HG03135 (cell line): ENCODE data around the gene SERPINA1.

Experiments
- ATAC-seq: cut with Tn5 transposase; IDR thresholded peaks from one replicate; pipeline ENCODE4 v1.9.1; 2021; ENCODE audit warnings: mild to moderate bottlenecking, moderate library complexity; ENCODE audit not compliant: unreplicated experiment

The SERPINA1 gene

DNA sequence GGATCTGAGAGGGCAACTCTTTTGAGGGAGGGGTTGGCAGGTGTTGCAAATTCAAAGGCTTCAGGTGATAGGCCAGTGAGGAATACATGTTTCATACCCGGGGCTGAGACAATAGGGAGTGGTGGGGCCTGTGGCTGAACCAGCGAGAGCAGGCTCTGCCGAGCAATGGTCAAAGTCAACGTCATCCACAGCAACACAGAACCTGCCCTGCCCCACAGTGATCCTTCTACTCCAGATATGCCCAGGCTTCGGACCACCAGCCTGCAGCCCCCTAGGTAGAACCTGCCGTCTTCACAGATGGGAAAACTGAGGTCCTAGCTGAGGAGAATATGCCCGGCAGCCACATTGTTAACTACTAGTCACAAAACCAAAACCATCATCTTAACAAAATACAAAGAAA is 4.1 kb downstream of the SERPINA1 start:
- no peak for ATAC-seq

DNA sequence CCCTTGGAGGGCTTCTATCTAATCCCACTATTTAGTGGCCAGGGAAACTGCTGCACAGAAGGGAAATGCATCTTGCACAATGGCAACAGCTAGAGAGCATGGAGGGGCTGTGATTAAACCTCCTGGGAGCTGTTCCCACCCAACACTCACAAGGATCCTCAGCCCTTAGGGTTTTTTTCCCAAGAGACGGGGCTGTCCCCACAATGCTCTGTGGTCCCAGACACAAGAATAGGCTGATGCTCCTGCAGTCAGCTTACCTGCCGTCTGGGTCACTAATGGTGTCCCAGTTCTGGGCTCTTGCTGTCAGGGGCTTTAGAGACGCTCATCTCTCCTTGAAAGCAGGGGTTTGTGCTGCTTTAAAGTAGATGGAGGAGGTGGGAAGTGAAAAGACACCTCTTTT is 4.6 kb downstream of the SERPINA1 start:
- ATAC-seq = no peak

DNA sequence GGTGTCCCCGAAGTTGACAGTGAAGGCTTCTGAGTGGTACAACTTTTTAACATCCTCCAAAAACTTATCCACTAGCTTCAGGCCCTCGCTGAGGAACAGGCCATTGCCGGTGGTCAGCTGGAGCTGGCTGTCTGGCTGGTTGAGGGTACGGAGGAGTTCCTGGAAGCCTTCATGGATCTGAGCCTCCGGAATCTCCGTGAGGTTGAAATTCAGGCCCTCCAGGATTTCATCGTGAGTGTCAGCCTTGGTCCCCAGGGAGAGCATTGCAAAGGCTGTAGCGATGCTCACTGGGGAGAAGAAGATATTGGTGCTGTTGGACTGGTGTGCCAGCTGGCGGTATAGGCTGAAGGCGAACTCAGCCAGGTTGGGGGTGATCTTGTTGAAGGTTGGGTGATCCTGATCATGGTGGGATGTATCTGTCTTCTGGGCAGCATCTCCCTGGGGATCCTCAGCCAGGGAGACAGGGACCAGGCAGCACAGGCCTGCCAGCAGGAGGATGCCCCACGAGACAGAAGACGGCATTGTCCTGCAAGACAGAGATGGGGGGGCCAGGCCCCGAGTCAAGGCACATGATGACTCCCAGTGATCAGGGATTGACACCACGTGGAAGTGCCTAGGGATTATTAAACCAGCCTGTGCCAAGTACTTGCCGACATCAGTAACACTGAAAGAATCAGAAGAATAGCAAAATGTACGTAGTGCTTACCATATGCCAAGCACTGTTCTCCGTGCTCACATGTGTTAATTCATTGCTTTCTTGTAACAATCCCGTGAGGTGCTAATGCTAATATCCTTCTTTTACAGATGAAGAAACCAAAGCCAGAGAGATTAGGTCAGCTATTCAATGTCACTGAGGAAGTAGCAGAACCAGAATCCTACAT is 5.4 kb downstream of the SERPINA1 start:
- ATAC-seq = no peak

DNA sequence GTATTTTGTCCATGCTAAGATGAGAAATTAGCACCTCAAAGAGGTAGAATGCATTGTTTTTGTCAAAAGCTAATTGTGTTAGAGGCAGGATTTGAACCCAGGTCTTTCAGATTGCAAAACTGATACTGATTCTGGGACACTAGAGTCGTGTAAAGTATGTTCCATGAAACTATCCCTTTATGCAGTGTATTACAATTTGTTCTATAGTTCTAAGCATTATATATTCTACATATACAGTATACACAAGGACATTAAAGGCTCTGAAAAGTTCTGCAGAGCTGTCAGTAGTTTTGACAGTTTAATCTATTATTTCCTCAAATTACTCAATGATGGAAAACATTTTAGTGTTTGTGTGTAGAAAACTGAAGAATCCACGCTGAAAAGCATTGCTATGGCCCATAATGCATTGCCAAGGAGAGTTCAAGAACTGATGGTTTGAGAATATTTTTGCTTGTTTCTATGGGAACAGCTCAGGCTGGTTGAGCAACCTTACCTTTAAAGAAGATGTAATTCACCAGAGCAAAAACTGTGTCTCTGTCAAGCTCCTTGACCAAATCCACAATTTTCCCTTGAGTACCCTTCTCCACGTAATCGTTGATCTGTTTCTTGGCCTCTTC is 6.2 kb downstream of the SERPINA1 start:
- ATAC-seq = no peak

DNA sequence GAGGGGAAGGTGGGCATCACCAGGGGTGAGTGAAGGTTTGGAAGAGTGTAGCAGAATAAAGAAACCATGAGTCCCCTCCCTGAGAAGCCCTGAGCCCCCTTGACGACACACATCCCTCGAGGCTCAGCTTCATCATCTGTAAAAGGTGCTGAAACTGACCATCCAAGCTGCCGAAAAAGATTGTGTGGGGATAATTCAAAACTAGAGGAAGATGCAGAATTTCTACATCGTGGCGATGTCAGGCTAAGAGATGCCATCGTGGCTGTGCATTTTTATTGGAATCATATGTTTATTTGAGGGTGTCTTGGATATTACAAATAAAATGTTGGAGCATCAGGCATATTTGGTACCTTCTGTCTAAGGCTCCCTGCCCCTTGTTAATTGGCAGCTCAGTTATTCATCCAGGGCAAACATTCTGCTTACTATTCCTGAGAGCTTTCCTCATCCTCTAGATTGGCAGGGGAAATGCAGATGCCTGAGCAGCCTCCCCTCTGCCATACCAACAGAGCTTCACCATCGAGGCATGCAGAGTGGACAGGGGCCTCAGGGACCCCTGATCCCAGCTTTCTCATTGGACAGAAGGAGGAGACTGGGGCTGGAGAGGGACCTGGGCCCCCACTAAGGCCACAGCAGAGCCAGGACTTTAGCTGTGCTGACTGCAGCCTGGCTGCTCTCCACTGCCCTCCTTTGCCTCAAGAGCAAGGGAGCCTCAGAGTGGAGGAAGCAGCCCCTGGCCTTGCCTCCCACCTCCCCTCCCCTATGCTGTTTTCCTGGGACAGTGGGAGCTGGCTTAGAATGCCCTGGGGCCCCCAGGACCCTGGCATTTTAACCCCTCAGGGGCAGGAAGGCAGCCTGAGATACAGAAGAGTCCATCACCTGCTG is 7.0 kb downstream of the SERPINA1 start:
- no peak for ATAC-seq

DNA sequence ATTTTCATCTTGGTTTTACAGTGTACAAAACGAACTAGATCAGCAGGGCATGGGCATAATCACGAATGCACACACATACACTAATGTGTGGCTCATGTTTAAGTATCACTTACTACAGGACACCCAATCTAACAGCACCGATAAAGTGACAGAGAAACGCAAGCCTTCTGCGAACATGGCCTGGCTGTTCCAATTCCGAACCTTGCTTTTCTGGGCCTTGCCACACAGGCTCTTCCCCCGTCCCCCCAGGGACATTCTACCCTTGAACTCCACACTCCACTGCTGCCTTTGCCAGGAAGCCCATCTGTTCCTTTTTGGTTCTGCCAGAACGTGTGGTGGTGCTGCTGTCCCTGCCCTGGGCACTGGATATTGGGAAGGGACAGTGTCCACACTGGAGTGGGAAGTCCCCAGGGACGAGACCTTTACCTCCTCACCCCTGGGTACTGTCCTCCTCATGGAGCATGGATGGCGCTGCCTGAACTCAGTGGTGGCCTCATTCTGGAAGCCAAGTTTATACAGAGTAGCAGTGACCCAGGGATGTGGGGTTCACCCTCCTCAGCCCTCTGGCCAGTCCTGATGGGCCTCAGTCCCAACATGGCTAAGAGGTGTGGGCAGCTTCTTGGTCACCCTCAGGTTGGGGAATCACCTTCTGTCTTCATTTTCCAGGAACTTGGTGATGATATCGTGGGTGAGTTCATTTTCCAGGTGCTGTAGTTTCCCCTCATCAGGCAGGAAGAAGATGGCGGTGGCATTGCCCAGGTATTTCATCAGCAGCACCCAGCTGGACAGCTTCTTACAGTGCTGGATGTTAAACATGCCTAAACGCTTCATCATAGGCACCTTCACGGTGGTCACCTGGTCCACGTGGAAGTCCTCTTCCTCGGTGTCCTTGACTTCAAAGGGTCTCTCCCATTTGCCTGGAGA is 7.9 kb downstream of the SERPINA1 start:
- ATAC-seq = no peak

DNA sequence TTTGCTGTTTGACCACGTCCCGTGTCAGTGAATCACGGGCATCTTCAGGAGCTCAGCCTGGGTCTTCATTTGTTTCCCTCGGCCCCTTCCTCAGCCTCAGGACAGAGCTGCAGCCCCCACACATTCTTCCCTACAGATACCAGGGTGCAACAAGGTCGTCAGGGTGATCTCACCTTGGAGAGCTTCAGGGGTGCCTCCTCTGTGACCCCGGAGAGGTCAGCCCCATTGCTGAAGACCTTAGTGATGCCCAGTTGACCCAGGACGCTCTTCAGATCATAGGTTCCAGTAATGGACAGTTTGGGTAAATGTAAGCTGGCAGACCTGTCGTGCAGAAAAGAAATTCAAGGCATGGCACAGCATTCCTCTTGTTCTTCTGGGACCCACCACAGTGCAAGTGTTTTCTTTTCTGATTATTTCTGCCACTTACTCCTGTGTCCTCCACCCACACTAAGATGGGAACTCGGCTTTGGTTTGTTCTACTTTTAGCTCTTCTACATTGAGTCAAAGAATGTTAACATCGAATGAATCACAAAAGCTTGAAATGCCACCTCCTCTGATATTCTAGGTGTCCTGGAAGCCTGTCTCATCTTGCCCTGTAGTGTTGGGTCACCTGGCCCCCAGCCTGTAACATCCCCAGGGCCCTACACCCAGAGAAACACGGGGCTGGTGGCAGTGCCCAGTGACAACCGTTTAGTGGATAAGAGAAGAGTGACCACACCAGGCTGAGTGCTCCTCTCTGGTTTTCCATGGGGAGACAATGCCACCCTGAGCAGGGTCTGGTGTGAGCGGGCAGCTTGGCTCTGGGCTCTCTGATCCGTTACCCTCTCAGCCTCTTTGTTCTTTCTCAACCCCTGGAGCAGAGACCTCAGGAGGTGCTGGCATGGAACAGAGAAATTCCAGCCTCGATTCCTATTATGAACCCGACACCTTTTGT is 8.8 kb downstream of the SERPINA1 start:
- no peak for ATAC-seq

DNA sequence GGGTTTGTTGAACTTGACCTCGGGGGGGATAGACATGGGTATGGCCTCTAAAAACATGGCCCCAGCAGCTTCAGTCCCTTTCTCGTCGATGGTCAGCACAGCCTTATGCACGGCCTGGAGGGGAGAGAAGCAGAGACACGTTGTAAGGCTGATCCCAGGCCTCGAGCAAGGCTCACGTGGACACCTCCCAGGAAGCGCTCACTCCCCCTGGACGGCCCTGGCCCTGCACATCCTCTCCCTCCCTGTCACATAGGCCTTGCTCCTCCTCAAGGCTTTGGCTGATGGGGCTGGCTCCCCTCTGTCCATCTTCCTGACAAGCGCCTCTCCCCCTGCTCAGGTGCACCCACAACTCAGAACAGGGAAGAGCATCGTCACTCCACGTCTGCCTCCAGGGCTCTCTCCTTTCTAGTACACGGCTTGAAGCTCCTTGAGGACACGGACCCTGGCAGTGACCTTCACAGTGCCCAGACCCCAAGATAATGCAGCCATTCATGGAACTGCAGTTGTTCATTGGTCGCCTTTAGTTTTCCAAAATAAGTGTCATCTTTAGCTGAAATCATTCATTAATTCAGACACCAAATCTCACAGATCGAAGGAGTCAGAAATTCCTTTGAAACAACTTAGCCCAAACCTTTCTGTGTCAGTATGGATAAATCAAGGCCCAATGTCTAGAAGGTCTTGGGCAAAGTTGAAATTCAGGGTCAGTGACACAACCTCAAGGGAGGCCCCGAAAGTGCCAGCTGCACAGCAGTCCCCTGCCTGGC is 9.7 kb downstream of the SERPINA1 start:
- no peak for ATAC-seq

DNA sequence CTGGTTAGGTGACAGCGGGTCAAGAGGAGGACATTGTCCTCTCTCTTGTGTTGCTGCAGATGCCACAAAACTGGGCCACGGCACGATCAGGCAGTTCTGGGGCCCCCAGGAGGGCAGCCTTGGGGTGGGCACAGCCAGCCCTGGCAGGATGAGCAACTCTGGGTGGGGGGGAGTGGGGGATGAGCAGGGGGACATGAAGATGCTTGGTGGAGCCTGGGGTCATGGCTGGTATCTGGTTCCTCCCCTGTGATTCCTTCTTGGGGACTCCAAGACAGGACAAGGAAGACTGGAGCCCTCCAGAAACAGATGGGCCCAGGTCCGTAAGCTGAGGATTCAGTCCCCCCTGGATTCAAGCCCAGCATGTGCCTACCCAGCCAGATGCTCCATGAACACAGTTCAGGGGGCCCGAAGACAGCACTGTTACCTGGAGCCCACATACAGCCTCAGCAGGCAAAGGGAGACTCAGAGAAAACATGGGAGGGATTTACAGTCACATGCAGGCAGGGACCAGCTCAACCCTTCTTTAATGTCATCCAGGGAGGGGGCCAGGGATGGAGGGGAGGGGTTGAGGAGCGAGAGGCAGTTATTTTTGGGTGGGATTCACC is 10.4 kb downstream of the SERPINA1 start:
- ATAC-seq = no peak

DNA sequence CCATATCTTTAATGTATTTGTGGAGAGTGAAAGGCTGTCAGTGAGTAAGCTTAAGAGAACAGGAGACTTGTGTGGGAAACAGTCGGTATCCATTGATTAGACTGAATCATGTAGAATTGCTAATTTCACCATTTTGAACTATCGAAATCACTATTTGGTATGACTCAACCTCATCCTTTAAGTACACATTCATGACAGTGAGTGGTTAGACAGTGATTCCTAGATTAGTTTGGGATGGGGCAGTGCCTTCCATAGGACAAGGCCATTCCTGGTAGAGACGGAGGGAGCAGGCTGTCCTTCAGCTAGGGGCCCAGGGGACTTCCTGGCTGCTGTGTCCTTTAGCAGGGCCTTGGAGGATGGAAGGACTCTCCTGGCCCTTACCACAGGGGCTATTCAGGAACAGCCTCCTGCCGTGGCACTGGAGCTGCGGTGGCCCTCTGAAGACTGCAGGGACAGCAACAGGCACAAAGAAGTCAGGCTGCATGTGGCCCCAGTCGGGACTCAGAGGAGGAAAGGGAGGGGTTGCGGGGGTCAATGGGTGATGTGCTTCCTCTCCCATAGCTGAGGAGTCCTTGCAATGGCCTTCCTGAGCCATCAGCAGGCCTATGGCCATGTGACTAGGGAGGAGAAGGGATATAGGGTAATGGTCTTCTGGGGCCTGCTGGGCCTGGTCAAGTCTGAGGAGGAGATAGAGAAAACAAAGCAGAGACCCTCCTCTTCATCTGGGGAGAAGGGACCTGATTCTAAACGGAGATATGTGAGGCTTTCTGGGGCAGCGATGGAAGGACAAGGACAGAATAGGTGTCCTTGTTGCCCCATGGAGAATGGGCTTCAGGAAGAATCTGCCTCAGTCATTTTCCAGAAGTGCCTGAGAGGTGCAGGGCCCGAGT is 11.2 kb downstream of the SERPINA1 start:
- no peak for ATAC-seq

DNA sequence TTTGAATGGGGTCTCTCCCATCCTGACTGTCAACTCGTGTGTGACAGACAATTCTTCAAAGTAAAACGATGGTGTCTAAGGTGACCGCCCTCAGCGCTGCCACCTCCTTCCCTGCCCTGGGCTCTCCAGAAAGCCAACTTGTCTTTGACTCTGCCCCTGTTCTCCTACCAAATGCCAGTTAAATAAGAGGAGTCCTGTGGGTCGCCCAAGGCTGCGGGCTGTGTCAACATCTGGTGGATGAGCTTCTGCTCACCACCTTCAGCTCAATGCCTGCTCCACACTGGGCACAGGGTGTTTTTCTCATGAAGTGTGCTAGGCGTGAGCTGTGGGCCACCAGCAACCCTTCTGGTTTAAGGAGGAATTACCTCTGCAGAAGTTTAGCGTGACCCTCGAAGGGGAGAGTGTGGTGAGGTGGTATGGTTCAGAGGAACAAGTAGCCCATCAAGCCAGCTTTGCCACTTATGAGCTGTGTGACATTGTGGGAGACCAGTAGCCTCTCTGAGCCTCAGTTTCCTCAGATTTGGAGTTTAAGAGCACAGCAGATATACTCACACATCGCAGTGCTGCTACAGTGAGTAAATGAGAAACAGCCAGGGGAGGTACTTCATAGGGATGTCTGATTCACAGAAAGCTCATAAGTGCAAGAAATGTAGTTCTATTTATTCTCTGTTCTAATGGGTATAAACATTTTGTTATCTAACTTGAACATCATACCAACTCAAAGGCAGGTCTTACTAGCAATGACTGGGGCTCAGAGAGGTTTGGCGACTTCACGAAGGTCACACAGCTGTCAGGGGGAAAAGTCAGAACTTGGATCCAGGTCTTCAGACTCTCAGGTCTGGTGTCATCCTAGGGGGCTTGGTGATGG is 12.1 kb downstream of the SERPINA1 start:
- ATAC-seq = no peak

DNA sequence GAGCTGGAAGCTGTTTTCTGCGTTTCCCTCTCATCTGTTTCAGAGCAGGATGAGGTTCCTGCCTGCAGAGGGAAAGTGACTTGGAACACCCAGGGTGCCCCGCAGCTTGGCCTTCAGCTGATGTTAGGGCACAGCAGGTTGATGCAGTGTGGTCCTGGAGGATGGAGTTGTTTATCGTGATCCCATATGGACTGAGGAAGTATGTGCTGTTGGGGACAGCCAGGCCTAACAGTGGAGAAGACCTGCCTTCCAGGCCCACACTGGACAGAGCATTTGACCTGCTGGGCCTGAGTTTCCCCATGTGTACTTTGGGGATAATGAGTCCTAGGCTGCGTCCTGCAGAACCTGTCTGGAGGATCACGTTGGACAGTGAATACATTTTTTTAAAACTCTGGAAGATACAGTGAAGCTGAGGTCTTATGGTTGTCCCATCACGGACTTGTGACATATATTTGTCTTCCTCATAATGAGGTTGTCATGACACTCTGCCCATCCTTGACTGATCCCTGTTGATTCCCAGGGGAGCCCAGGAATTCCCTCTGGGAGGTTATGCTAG is 12.8 kb downstream of the SERPINA1 start:
- ATAC-seq = no peak

DNA sequence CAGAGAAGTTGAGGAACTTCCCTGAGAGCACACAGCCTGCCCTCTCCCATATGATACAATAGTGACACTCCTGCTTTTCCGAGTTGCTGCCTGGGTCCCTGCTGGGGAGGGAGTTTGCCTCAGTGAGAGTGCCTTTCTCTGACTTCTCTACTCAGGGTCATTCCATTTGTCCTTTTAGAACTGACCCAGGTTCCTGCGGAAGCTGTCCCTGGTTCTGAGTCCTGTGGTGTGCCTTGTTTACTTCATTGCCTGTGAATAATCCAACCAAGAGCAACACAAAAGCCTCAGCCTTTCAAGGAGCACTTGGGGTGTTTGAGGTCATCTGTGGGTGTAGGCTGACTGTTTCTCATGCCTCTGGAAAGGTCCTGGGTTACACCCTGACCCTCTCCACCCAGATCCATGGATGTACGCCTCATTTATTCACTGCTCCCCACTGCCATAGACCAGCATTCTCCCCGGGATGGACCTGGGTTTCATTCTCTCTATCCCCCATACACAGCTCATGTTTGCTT is 13.6 kb downstream of the SERPINA1 start:
- ATAC-seq = no peak

DNA sequence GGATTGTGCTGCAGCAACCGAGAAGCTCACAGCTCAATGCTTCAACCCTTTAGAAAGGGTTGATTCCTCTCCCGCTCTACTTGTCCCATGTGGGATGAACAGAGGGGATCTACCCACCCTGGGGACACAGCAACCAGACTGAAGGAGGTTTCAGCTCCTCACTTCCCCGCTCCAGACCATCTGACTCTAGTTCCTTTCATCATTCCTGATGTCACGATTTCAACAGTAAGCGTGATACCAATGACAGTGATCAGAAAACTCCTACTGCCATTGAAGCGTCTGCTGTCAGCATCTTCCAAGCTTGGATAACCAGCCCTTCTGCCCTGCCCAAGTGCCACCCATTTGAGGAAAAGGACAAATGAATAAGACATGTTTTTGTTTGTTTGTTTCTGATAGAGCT is 14.3 kb downstream of the SERPINA1 start:
- no peak for ATAC-seq

DNA sequence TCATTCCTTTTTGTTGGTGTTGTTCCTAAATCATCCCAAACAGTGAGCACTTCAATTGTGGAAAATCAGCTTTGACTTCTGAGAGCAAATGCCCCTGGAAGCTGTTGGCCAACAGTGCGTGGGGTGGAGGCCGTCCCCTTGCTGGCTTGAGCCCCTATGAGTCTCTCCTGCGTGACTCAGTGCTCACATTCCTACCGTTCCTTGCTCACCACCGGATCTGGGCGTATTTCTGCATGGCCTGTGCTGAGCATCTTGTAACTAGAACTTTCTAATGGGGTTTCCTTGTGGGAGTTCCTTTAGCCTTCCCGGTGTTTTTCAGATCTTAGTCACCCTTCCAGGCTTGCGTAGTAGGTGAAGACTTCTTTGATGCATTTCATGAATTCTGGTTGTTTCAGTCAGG is 14.7 kb downstream of the SERPINA1 start:
- no peak for ATAC-seq
